ENCODE data around the gene CACNA1C. TPM values are rescaled to one million over a fixed set of nuclear protein-coding genes. Genes with fewer than 3 reads are reported as not detected.

CACNA1C gene
- total RNA-seq, 1 donor from 2014 or later = 15.6 TPM

DNA sequence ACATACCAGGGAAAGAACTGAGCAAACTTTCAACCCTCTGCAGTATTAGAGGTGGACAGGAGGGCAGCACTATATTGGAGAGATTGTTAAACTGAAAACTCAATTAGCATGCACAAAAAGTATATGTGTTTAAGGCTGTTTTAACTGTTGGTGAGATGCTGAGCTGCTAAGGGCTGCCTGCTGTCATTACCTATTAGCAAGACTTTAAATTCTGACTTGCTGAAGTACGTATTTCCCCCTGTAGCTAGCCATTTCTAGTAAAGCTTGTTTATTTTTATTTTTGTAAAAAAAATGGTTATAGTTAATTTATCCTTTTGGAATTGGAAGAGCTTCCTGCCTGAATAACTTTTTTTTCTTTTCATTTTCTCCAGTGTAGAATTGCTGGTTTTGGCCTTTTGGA, 92.2 kb downstream of the CACNA1C start:
- TF ChIP-seq, protein P1, sequence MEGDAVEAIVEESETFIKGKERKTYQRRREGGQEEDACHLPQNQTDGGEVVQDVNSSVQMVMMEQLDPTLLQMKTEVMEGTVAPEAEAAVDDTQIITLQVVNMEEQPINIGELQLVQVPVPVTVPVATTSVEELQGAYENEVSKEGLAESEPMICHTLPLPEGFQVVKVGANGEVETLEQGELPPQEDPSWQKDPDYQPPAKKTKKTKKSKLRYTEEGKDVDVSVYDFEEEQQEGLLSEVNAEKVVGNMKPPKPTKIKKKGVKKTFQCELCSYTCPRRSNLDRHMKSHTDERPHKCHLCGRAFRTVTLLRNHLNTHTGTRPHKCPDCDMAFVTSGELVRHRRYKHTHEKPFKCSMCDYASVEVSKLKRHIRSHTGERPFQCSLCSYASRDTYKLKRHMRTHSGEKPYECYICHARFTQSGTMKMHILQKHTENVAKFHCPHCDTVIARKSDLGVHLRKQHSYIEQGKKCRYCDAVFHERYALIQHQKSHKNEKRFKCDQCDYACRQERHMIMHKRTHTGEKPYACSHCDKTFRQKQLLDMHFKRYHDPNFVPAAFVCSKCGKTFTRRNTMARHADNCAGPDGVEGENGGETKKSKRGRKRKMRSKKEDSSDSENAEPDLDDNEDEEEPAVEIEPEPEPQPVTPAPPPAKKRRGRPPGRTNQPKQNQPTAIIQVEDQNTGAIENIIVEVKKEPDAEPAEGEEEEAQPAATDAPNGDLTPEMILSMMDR (IDR thresholded peaks at IDR 0.05) = no peak
- ATAC-seq (no peak), DNase-seq (no peak)
- Histone ChIP-seq H3K9me3 (no peaks in the 10 kb centered on the region), H3K4me3 (no peak overlapping the region), H3K4me1 (no peaks in the 10 kb centered on the region), H3K27me3 (no peaks in the 10 kb centered on the region), H3K27ac (no peak overlapping the region), H3K36me3 (no peaks in the 10 kb centered on the region)
- intact Hi-C loops (cut with DNase I) = no loop called here

DNA sequence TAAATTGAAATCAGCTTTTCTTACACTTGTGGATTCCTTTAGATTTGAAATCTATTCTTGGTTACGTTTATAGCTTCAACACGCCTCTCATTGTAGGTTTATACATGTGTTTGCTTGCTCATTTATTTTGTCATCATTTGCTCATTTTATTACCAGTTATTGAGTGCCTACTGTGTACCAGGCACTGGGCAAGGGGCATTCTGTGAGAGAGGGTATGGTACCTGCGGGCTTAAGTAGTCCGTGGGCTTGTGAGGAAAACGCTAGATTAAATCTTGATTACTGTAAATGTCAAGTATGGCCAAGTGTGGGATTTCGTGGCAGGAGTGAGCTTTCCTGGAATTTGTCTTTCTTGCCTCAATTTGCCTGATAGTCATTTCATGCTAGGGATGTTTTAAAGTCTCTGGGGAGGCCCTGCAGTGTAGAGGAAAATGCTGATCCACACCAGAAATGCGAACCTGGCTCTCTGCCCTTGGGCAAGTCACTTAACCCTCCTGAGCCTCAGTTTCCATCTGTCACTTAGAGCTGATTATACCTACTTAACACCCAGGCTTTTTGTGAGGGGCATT, 92.7 kb downstream of the CACNA1C start:
- ATAC-seq (no peak), DNase-seq (no peak)
- no peak overlapping the region for H3K27ac ChIP-seq
- H3K4me1 ChIP-seq = no peaks in the 10 kb centered on the region
- H3K9me3 ChIP-seq = no peaks in the 10 kb centered on the region
- intact Hi-C loops (cut with DNase I) = no loop called here
- H3K27me3 ChIP-seq = no peaks in the 10 kb centered on the region
- TF ChIP-seq, protein P1 (IDR thresholded peaks at IDR 0.05) = no peak
- H3K36me3 ChIP-seq = no peaks in the 10 kb centered on the region
- H3K4me3 ChIP-seq = no peak overlapping the region

DNA sequence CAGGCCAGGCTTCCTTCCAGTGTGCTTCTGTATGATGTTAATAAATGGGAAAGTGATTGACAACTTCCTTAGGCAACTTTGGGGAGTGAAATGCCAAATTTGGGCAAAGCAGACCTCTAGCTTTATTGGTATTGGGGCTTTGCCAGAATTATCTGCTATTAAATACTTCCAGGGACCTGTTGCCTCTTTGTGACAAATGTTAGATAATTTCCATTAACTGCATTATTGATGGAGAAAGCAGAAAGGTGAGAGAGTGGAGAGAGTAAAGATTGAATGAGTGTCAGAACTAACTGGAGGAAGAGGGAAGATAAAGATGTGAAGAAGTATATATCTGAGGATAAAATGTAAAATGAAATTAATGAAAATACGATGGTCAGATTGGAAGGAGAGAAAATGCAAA, 94.5 kb downstream of the CACNA1C start:
- ATAC-seq (no peak), DNase-seq (no peak)
- no peaks in the 10 kb centered on the region for H3K4me1 ChIP-seq
- TF ChIP-seq, protein P1 (IDR thresholded peaks at IDR 0.05) = no peak
- no peak overlapping the region for H3K4me3 ChIP-seq
- intact Hi-C loops (cut with DNase I) = no loop called here
- H3K36me3 ChIP-seq = no peaks in the 10 kb centered on the region
- H3K27me3 ChIP-seq = no peaks in the 10 kb centered on the region
- no peak overlapping the region for H3K27ac ChIP-seq
- H3K9me3 ChIP-seq = no peaks in the 10 kb centered on the region

DNA sequence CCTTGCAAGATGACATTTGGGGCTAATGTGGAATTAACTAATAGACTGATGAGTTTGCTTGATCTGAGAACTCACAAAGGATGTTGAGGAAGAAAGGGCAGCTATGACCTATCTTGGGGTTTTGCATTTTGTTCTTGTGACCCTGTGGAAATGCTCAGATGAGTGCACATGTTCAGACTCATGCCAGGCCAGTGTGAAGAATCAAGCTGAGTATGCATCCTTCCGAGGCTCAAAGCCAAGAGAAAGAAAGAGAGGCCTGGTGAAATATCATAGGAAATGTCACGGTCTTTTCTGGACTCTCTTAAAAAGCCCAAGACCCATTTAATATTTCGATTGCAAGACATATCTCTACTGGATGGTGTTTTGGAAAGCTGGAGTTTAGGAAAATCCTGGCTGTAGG, 96.3 kb downstream of the CACNA1C start:
- Histone ChIP-seq H3K27ac (no peak overlapping the region), H3K4me1 (peaks cover 2% of the 10 kb centered on the region), H3K9me3 (no peaks in the 10 kb centered on the region), H3K36me3 (no peaks in the 10 kb centered on the region), H3K4me3 (no peak overlapping the region), H3K27me3 (no peaks in the 10 kb centered on the region)
- intact Hi-C loops (cut with DNase I) = no loop called here
- TF ChIP-seq, protein P1 (IDR thresholded peaks at IDR 0.05) = no peak
- no peak for ATAC-seq
- DNase-seq = no peak

DNA sequence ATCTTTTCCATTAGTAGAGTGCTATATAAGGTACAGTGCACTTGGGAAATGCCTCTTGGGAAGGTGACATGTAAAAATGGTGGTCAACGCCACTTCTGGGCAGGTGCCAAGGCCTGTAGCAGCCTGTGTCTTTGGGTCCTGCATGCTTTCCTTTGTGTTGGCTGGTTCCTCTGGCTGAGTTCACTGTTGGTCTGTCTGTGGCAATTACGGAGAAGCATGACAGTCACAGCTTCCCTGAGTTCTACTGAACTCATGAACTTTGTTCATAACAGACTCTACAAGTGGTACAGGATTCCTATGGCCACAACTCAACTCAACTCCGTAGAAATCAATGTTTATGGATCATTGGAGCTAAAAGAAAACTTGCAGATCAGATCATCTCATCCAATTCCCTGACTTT, 98.0 kb downstream of the CACNA1C start:
- TF ChIP-seq, protein P1 (IDR thresholded peaks at IDR 0.05) = no peak

DNA sequence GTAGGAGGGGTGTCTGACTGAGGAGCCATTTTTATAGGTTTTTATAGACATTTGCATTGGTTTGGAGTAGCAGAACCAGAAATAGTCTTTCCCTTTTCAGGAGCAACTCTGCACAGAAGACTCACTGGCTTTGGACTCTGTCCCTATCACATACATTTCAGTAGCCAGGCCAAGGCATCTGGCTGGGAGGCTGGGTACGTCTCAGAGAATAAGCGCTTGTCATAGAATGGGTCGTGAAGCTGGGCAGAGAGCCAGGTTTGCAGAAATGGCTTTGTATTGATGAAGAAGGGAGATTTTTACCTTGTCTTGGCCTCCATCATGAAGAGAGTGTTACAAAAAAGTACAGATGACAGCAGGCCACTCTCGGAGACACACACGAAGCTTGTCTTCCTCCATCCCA, 98.6 kb downstream of the CACNA1C start:
- DNase-seq (no peak), ATAC-seq (no peak)
- Histone ChIP-seq H3K27ac (no peak overlapping the region), H3K9me3 (no peaks in the 10 kb centered on the region), H3K4me1 (peaks cover 4% of the 10 kb centered on the region), H3K27me3 (no peaks in the 10 kb centered on the region), H3K4me3 (no peak overlapping the region), H3K36me3 (no peaks in the 10 kb centered on the region)
- intact Hi-C loops (cut with DNase I) = no loop called here
- TF ChIP-seq, protein P1 (IDR thresholded peaks at IDR 0.05) = no peak

More for the DNA sequence above, 98.0 kb downstream of the CACNA1C start:
- H3K4me3 ChIP-seq = no peak overlapping the region
- H3K27ac ChIP-seq = no peak overlapping the region
- ATAC-seq = no peak
- no peak for DNase-seq
- no peaks in the 10 kb centered on the region for H3K27me3 ChIP-seq
- H3K9me3 ChIP-seq = no peaks in the 10 kb centered on the region
- H3K4me1 ChIP-seq = peaks cover 4% of the 10 kb centered on the region
- no peaks in the 10 kb centered on the region for H3K36me3 ChIP-seq
- intact Hi-C loops (cut with DNase I) = no loop called here

Measured in upper lobe of right lung (tissue), 1 donor.